ENCODE results near the gene PTGS1. TPM values are rescaled to one million over a fixed set of nuclear protein-coding genes. Genes with fewer than 3 reads are reported as not detected.
"Not testable (repeated sequence)": the region's sequence is repeated elsewhere in the genome, so short reads cannot be mapped to it uniquely, and the experiment has no call there.

Gene PTGS1
- polyA plus RNA-seq, 1 donor (not counting 4 experiments of a cell fraction or from before 2014, with no cell fraction given): 4.5 TPM

- TF ChIP-seq EZH2 (IDR thresholded peaks at IDR 0.05; ENCODE audit: low read length): no peak
- TF ChIP-seq, protein P1, sequence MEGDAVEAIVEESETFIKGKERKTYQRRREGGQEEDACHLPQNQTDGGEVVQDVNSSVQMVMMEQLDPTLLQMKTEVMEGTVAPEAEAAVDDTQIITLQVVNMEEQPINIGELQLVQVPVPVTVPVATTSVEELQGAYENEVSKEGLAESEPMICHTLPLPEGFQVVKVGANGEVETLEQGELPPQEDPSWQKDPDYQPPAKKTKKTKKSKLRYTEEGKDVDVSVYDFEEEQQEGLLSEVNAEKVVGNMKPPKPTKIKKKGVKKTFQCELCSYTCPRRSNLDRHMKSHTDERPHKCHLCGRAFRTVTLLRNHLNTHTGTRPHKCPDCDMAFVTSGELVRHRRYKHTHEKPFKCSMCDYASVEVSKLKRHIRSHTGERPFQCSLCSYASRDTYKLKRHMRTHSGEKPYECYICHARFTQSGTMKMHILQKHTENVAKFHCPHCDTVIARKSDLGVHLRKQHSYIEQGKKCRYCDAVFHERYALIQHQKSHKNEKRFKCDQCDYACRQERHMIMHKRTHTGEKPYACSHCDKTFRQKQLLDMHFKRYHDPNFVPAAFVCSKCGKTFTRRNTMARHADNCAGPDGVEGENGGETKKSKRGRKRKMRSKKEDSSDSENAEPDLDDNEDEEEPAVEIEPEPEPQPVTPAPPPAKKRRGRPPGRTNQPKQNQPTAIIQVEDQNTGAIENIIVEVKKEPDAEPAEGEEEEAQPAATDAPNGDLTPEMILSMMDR (optimal IDR thresholded peaks at IDR 0.05 in 1 of 3, IDR thresholded peaks at IDR 0.05 in 1 of 3, conservative IDR thresholded peaks at IDR 0.05 in 1 of 3; ENCODE audit: extremely low read depth in 1 of 3, insufficient read depth in 2 of 3, low read length in 3 of 3): no peak
- H3K9me3 ChIP-seq (ENCODE audit: control insufficient read depth, low read depth, low read length): no peaks in the 10 kb centered on the region
- H2AFZ ChIP-seq (ENCODE audit: control insufficient read depth, low read length): no peak overlapping the region
- no peaks in the 10 kb centered on the region for H3K79me2 ChIP-seq (ENCODE audit: control insufficient read depth, insufficient read depth, low read length)
- no peaks in the 10 kb centered on the region for H4K20me1 ChIP-seq (ENCODE audit: control insufficient read depth, extremely low read depth, insufficient read depth, low read length)
- no peak overlapping the region for H3K9ac ChIP-seq (ENCODE audit: control insufficient read depth, extremely low read depth, insufficient read depth, low read length)
- H3K4me1 ChIP-seq (ENCODE audit: control insufficient read depth, extremely low read depth, insufficient read depth, low read length): peaks cover 30% of the 10 kb centered on the region
- no peak for DNase-seq (ENCODE audit: low read depth, low spot score)
- no peaks in the 10 kb centered on the region for H3K36me3 ChIP-seq (ENCODE audit: control insufficient read depth in 2 of 2, extremely low read depth in 1 of 2, insufficient read depth in 2 of 2, low read length in 2 of 2)
- no peaks in the 10 kb centered on the region for H3K9me1 ChIP-seq (ENCODE audit: control insufficient read depth, extremely low read depth, insufficient read depth, low read length)
- H3K4me3 ChIP-seq (ENCODE audit: control insufficient read depth in 2 of 3, extremely low read depth in 1 of 3, insufficient read depth in 2 of 3, low read depth in 1 of 3, low read length in 3 of 3): no peak overlapping the region
- H3K27ac ChIP-seq (ENCODE audit: control insufficient read depth, insufficient read depth, low read length): no peak overlapping the region
- FAIRE-seq: no peak
- H3K27me3 ChIP-seq (ENCODE audit: control insufficient read depth, extremely low read depth, insufficient read depth, low read length): no peaks in the 10 kb centered on the region
- dilution Hi-C loops (cut with MboI; ENCODE audit: extremely low pct_ligation_motif_present, low sequenced_read_pairs): no loop called here
- H3K4me2 ChIP-seq (ENCODE audit: control insufficient read depth, extremely low read depth, insufficient read depth, low read depth, low read length): no peak overlapping the region
Observed at GRCh38 chr9:122360891-122361290, 9.9 kb upstream of the PTGS1 start.

DNA sequence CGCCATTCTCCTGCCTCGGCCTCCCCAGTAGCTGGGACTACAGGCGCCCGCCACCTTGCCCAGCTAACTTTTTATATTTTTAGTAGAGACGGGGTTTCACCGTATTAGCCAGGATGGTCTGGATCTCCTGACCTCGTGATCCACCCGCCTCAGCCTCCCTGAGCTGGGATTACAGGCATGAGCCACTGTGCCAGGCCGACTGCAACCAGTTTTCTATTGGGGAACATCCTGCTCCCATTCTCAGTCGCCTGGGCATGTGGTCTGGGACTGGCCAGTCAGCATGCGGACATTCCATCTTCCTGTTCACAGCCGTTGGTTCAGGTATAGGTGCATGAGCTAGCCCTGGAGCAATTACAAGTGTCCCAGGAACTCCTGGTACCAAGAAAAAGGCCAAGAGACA is 7.7 kb upstream of the PTGS1 start:
- H3K4me2 ChIP-seq (ENCODE audit: control insufficient read depth, extremely low read depth, insufficient read depth, low read depth, low read length); H4K20me1 ChIP-seq (ENCODE audit: control insufficient read depth, extremely low read depth, insufficient read depth, low read length); H3K27ac ChIP-seq (ENCODE audit: control insufficient read depth, insufficient read depth, low read length); H3K27me3 ChIP-seq (ENCODE audit: control insufficient read depth, extremely low read depth, insufficient read depth, low read length); H3K9me3 ChIP-seq (ENCODE audit: control insufficient read depth, low read depth, low read length); H3K9ac ChIP-seq (ENCODE audit: control insufficient read depth, extremely low read depth, insufficient read depth, low read length); FAIRE-seq; H3K79me2 ChIP-seq (ENCODE audit: control insufficient read depth, insufficient read depth, low read length); H2AFZ ChIP-seq (ENCODE audit: control insufficient read depth, low read length); DNase-seq (ENCODE audit: low read depth, low spot score); H3K9me1 ChIP-seq (ENCODE audit: control insufficient read depth, extremely low read depth, insufficient read depth, low read length); dilution Hi-C loops (cut with MboI; ENCODE audit: extremely low pct_ligation_motif_present, low sequenced_read_pairs); H3K36me3 ChIP-seq (ENCODE audit: control insufficient read depth in 2 of 2, extremely low read depth in 1 of 2, insufficient read depth in 2 of 2, low read length in 2 of 2); H3K4me3 ChIP-seq (ENCODE audit: control insufficient read depth in 2 of 3, extremely low read depth in 1 of 3, insufficient read depth in 2 of 3, low read depth in 1 of 3, low read length in 3 of 3): not testable (repeated sequence)
- peaks cover 42% of the 10 kb centered on the region for H3K4me1 ChIP-seq (ENCODE audit: control insufficient read depth, extremely low read depth, insufficient read depth, low read length)

- no peak for TF ChIP-seq EZH2 (IDR thresholded peaks at IDR 0.05; ENCODE audit: low read length)
- TF ChIP-seq, protein P1 (optimal IDR thresholded peaks at IDR 0.05 in 1 of 3, IDR thresholded peaks at IDR 0.05 in 1 of 3, conservative IDR thresholded peaks at IDR 0.05 in 1 of 3; ENCODE audit: extremely low read depth in 1 of 3, insufficient read depth in 2 of 3, low read length in 3 of 3): no peak
- Histone ChIP-seq H3K27me3 (ENCODE audit: control insufficient read depth, extremely low read depth, insufficient read depth, low read length) (no peaks in the 10 kb centered on the region), H3K9ac (ENCODE audit: control insufficient read depth, extremely low read depth, insufficient read depth, low read length) (no peak overlapping the region), H3K9me1 (ENCODE audit: control insufficient read depth, extremely low read depth, insufficient read depth, low read length) (no peaks in the 10 kb centered on the region), H3K4me1 (ENCODE audit: control insufficient read depth, extremely low read depth, insufficient read depth, low read length) (peaks cover 45% of the 10 kb centered on the region), H3K4me3 (ENCODE audit: control insufficient read depth in 2 of 3, extremely low read depth in 1 of 3, insufficient read depth in 2 of 3, low read depth in 1 of 3, low read length in 3 of 3) (no peak overlapping the region), H3K4me2 (ENCODE audit: control insufficient read depth, extremely low read depth, insufficient read depth, low read depth, low read length) (no peak overlapping the region), H3K27ac (ENCODE audit: control insufficient read depth, insufficient read depth, low read length) (no peak overlapping the region), H4K20me1 (ENCODE audit: control insufficient read depth, extremely low read depth, insufficient read depth, low read length) (no peaks in the 10 kb centered on the region), H3K9me3 (ENCODE audit: control insufficient read depth, low read depth, low read length) (no peaks in the 10 kb centered on the region), H3K79me2 (ENCODE audit: control insufficient read depth, insufficient read depth, low read length) (no peaks in the 10 kb centered on the region), H2AFZ (ENCODE audit: control insufficient read depth, low read length) (peak overlapping the region; percentile 17), H3K36me3 (ENCODE audit: control insufficient read depth in 2 of 2, extremely low read depth in 1 of 2, insufficient read depth in 2 of 2, low read length in 2 of 2) (no peaks in the 10 kb centered on the region)
- dilution Hi-C loops (cut with MboI; ENCODE audit: extremely low pct_ligation_motif_present, low sequenced_read_pairs): no loop called here
- FAIRE-seq (peak; percentile 13), DNase-seq (ENCODE audit: low read depth, low spot score) (no peak)
Observed at GRCh38 chr9:122364117-122364782, 6.6 kb upstream of the PTGS1 start.
